OCI-LY7 (cell line): ENCODE measurements around the gene DOK7. TPM values are rescaled to one million over a fixed set of nuclear protein-coding genes. Genes with fewer than 3 reads are reported as not detected.

Source experiments
- BruUV-seq: library from RNA; stranded (reverse); fragments of 400-500 nt; replicated peaks from 2 replicates; lab custom pipeline; 2021; lab: Mats Ljungman, UMichigan
- CTCF ChIA-PET: fragments of 300-600 bp; sonication (Branson Sonifier 250); formaldehyde crosslinking; loops from one replicate; lab custom pipeline; 2022; ENCODE audit warnings: antibody characterized with exemption; ENCODE audit not compliant: unreplicated experiment; lab: Charles Lee
- POLR2A ChIA-PET: fragments of 300-600 bp; sonication (Branson Sonifier 250); formaldehyde crosslinking; loops from one replicate; lab custom pipeline; 2022; ENCODE audit warnings: antibody characterized with exemption; lab: Charles Lee
- DNase-seq: peaks from one replicate; pipeline ENCODE4 v3.0.0-alpha.2; 2015; ENCODE audit warnings: low spot score
- H2AFZ ChIP-seq: fragments of 200-600 bp; sonication (generic), shearing (Covaris generic); 2 replicates; pipeline ENCODE4 v1.6.1; 2014; ENCODE audit warnings: mild to moderate bottlenecking, antibody characterized with exemption, low read length, moderate library complexity
- H3K27ac ChIP-seq: fragments of 200-600 bp; sonication (generic); 2 replicates; pipeline ENCODE4 v1.5.1; 2014; ENCODE audit warnings: mixed run types, low read depth, mild to moderate bottlenecking, moderate library complexity, low read length, inconsistent platforms; ENCODE audit not compliant: poor library complexity, severe bottlenecking
- H3K36me3 ChIP-seq: fragments of 200-600 bp; sonication (generic); 2 replicates; pipeline ENCODE4 v1.6.1; 2014; ENCODE audit warnings: mild to moderate bottlenecking, antibody characterized with exemption, low read length, moderate library complexity, mixed read lengths; ENCODE audit not compliant: insufficient read depth
- H3K4me1 ChIP-seq: fragments of 200-600 bp; sonication (generic); 2 replicates; pipeline ENCODE4 v1.5.1; 2014; ENCODE audit warnings: mild to moderate bottlenecking, low read length; ENCODE audit not compliant: insufficient read depth, poor library complexity, severe bottlenecking
- H3K4me2 ChIP-seq: fragments of 200-600 bp; sonication (generic); 2 replicates; pipeline ENCODE4 v1.6.1; 2014; ENCODE audit warnings: mild to moderate bottlenecking, low read length
- H3K4me3 ChIP-seq: fragments of 200-600 bp; sonication (generic); 2 replicates; pipeline ENCODE4 v1.5.1; 2014; ENCODE audit warnings: mild to moderate bottlenecking, low read depth, low read length; ENCODE audit not compliant: poor library complexity, severe bottlenecking
- H3K79me2 ChIP-seq: fragments of 200-600 bp; sonication (generic); 2 replicates; pipeline ENCODE4 v1.6.1; 2016; ENCODE audit warnings: low read depth, mild to moderate bottlenecking, low read length, moderate library complexity, mixed read lengths; ENCODE audit not compliant: insufficient read depth
- H3K9me2 ChIP-seq: fragments of 200-600 bp; sonication (generic); 2 replicates; pipeline ENCODE4 v1.6.1; 2016; ENCODE audit warnings: mild to moderate bottlenecking, low read length, mixed read lengths; ENCODE audit not compliant: insufficient read depth
- H3K9me3 ChIP-seq: fragments of 200-600 bp; sonication (generic); 2 replicates; pipeline ENCODE4 v1.6.1; 2014; ENCODE audit warnings: mild to moderate bottlenecking, mixed run types, low read length, mixed read lengths
- H4K20me1 ChIP-seq: fragments of 200-600 bp; sonication (generic); 2 replicates; pipeline ENCODE4 v1.6.1; 2014; ENCODE audit warnings: mild to moderate bottlenecking, antibody characterized with exemption, low read length, moderate library complexity, mixed read lengths; ENCODE audit not compliant: insufficient read depth
- EZH2phosphoT487 ChIP-seq: fragments of 200-600 bp; sonication (generic); IDR thresholded peaks from 2 replicates; pipeline ENCODE4 v1.6.1; 2018; ENCODE audit warnings: low read depth, borderline replicate concordance, mild to moderate bottlenecking, mixed run types, antibody characterized with exemption, low read length, moderate library complexity, mixed read lengths
- intact Hi-C: fragments of 100-400 bp; cut with micrococcal nuclease; formaldehyde crosslinking; loops from one replicate; pipeline ENCODE4 v1.10.0; 2022; ENCODE audit not compliant: unreplicated experiment
- total RNA-seq, 2 experiments: library from RNA; depleted of rRNA in 1 of 2; stranded (reverse); fragments of >200 nt in 1 of 2; shearing (Covaris generic) in 1 of 2; gene quantifications; 2 replicates each; pipeline ENCODE4 v1.2.3, GENCODE V29; 2014 to 2022
- TF ChIP-seq, protein P1 (sequence below): fragments of 200-600 bp; sonication (generic); conservative IDR thresholded peaks from 2 replicates; pipeline ENCODE4 v1.5.1; 2014; ENCODE audit warnings: mild to moderate bottlenecking, antibody characterized with exemption, low read length, moderate library complexity, mixed read lengths

DOK7 gene
- total RNA-seq, 2 experiments from 2014 or later: 1.5 TPM; not detected in 1

DNA sequence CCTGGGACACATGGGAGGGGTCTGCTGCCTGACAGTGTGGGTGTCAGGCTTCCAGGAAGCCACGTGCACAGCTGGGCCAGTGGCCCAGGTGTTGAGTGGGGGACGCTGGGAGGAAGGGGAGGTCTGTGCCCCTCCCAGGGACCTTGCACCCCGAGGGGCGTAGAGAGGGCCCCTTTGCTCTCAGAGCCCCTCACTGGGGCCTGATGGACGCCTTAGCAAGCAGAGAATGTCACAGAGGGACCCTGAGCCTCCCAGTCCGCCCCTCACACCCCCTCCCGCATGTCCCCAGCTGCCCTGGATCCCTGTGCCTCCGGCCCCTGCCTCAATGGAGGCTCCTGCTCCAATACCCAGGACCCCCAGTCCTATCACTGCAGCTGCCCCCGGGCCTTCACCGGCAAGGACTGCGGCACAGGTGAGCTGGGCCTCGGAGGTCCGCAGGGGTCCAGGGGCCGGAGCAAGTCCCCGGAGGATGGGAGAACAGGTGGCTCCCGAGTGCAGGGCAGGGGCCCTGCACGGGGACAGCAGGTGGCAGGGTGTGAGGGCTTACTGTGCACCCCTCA lies 19.3 kb upstream of the DOK7 start:
- no TSS peak for BruUV-seq
- no peak overlapping the region for H3K27ac ChIP-seq
- TF ChIP-seq, protein P1, sequence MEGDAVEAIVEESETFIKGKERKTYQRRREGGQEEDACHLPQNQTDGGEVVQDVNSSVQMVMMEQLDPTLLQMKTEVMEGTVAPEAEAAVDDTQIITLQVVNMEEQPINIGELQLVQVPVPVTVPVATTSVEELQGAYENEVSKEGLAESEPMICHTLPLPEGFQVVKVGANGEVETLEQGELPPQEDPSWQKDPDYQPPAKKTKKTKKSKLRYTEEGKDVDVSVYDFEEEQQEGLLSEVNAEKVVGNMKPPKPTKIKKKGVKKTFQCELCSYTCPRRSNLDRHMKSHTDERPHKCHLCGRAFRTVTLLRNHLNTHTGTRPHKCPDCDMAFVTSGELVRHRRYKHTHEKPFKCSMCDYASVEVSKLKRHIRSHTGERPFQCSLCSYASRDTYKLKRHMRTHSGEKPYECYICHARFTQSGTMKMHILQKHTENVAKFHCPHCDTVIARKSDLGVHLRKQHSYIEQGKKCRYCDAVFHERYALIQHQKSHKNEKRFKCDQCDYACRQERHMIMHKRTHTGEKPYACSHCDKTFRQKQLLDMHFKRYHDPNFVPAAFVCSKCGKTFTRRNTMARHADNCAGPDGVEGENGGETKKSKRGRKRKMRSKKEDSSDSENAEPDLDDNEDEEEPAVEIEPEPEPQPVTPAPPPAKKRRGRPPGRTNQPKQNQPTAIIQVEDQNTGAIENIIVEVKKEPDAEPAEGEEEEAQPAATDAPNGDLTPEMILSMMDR: peak; percentile 26; the same call in 1 of the 2 replicates
- TF ChIP-seq EZH2phosphoT487: no peak
- H3K4me1 ChIP-seq: no peaks in the 10 kb centered on the region
- H3K36me3 ChIP-seq: no peaks in the 10 kb centered on the region
- H3K79me2 ChIP-seq: no peaks in the 10 kb centered on the region
- ChIA-PET POLR2A (no interaction called here), CTCF (no interaction called here)
- intact Hi-C loops: loop anchor here (1.0 to 2.0 kb wide), 5 partner anchors 98 to 397 kb away; no protein-coding TSS in a partner anchor
- H4K20me1 ChIP-seq: no peaks in the 10 kb centered on the region
- no peaks in the 10 kb centered on the region for H3K9me2 ChIP-seq
- no peaks in the 10 kb centered on the region for H3K9me3 ChIP-seq
- DNase-seq: no peak
- H3K4me2 ChIP-seq: no peak overlapping the region
- no peak overlapping the region for H3K4me3 ChIP-seq
- H2AFZ ChIP-seq: no peak overlapping the region

DNA sequence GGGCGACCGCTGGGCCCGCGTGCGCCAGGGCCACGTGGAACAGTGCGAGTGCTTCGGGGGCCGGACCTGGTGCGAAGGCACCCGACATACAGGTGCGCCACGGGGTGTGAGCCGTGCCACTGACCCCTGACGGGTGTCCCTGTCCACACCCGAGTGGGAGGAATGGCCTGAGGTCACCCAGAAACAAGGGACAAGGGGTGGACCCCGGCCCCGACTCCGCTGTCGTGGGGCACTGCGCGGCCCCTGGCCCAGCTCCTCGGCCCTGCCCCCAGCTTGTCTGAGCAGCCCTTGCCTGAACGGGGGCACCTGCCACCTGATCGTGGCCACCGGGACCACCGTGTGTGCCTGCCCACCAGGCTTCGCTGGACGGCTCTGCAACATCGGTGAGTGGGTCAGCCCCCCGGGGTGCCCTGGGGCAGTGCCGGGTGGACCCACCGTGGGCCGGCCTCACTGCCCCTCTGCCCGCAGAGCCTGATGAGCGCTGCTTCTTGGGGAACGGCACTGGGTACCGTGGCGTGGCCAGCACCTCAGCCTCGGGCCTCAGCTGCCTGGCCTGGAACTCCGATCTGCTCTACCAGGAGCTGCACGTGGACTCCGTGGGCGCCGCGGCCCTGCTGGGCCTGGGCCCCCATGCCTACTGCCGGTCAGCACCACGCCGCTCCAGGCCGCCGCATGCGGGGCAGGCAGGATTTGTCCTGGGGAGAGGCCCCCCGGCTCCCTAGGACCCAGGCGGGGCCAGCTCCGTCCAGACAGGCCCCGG lies 18.6 kb upstream of the DOK7 start:
- intact Hi-C loops: no loop called here
- H3K4me3 ChIP-seq: no peak overlapping the region
- no peaks in the 10 kb centered on the region for H3K79me2 ChIP-seq
- ChIA-PET CTCF (no interaction called here), POLR2A (no interaction called here)
- no peaks in the 10 kb centered on the region for H3K9me3 ChIP-seq
- H3K27ac ChIP-seq: no peak overlapping the region
- no peak for DNase-seq
- H3K4me1 ChIP-seq: no peaks in the 10 kb centered on the region
- no peak overlapping the region for H3K4me2 ChIP-seq
- no peaks in the 10 kb centered on the region for H4K20me1 ChIP-seq
- H3K36me3 ChIP-seq: no peaks in the 10 kb centered on the region
- H2AFZ ChIP-seq: no peak overlapping the region
- no peaks in the 10 kb centered on the region for H3K9me2 ChIP-seq
- TF ChIP-seq, protein P1: no peak
- no peak for TF ChIP-seq EZH2phosphoT487
- BruUV-seq: no TSS peak
